ENCODE measurements around the gene YWHAQ.
A peak's percentile ranks its signal among the peaks of the same experiment; 100 is the strongest.

Gene YWHAQ

DNA sequence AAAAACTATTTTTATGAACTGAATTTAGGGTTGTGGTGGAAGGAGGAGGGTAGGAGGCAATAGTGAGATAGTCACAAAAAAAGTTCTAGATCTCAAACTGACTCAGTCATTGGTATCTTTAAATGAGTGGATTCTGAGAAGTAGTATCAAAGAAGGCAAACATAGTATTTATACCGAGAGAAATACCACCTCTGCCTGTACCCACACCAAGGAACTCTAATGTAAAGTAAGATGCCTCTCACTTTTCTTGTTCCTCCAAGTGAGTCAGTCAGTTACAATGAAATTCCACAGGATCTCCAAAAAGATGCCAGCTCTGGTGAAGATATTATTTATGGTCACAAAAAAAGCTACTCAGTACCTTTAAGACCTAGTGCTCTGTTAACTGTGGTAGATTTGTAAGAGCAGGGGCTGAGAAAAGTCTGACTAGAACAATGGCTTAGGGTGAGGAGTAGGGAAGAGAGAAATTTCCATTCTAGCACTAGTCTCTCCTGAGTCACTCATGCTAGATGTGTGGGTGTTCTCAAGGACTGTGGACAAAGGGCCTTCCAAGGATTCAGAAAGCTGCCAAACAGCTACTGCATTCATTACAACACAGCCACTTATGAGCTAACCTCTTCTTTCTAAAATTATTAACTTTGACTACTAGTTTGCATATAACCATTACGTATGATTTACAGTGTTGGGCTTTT lies 36.3 kb downstream of the YWHAQ start:
- Histone ChIP-seq H3K4me1 (ENCODE audit: control insufficient read depth, low read depth, low read length) (no peaks in the 10 kb centered on the region), H3K4me2 (ENCODE audit: low read length) (no peak overlapping the region), H3K27me3 (ENCODE audit: insufficient read depth, low read length, poor library complexity) (no peaks in the 10 kb centered on the region), H3K27ac (ENCODE audit: low read depth, low read length) (no peak overlapping the region), H3K79me2 (ENCODE audit: control insufficient read depth, insufficient read depth, low read length) (peaks cover 44% of the 10 kb centered on the region), H3K79me1 (ENCODE audit: low read length) (peaks cover 15% of the 10 kb centered on the region), H2BK120ac (ENCODE audit: low read depth, low read length) (no peak overlapping the region), H2BK15ac (replicated peaks; ENCODE audit: low read depth) (no peak overlapping the region), H3K18ac (ENCODE audit: low read length) (no peak overlapping the region), H3K4ac (ENCODE audit: low read depth, low read length) (no peak overlapping the region), H2BK5ac (ENCODE audit: low read length) (no peak overlapping the region), H3K36me3 (ENCODE audit: control insufficient read depth, insufficient read depth, low read length) (peaks cover 2% of the 10 kb centered on the region), H2AK5ac (ENCODE audit: low read length) (no peak overlapping the region), H3K23ac (ENCODE audit: low read length) (no peak overlapping the region), H4K5ac (ENCODE audit: low read length) (no peak overlapping the region), H3K9ac (ENCODE audit: low read length) (no peak overlapping the region), H4K8ac (ENCODE audit: low read depth, low read length) (no peak overlapping the region), H3K56ac (ENCODE audit: low read length) (no peak overlapping the region), H3K4me3 (ENCODE audit: low read length) (no peak overlapping the region)
- no CpG with 5 or more reads among the region's 2 CpGs for WGBS (ENCODE audit: extremely low coverage, insufficient coverage, low lambda C conversion rate)
- DNase-seq, result peak; percentile 44

DNA sequence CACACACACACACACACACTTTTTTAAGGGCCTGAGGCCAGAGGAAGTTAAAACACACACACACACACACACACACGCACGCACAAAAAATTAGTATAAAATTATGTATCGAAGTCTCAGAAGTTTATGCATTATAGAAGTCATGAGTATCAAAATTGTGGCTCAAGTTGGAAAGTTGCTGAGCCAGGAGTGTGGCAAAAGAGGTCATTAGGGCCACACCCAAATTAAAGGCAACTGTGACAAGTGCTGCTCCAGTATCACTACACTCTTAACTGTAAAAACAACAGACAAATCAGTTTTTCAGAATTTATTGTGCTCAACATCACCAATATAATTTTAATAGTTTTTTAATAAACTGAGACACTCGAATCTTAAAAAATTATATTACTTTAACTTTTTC lies 36.9 kb downstream of the YWHAQ start:
- Histone ChIP-seq H2AK5ac (ENCODE audit: low read length) (no peak overlapping the region), H3K4me1 (ENCODE audit: control insufficient read depth, low read depth, low read length) (no peaks in the 10 kb centered on the region), H3K18ac (ENCODE audit: low read length) (no peak overlapping the region), H3K79me2 (ENCODE audit: control insufficient read depth, insufficient read depth, low read length) (peaks cover 38% of the 10 kb centered on the region), H3K36me3 (ENCODE audit: control insufficient read depth, insufficient read depth, low read length) (peaks cover 2% of the 10 kb centered on the region), H3K27ac (ENCODE audit: low read depth, low read length) (no peak overlapping the region), H2BK5ac (ENCODE audit: low read length) (no peak overlapping the region), H4K5ac (ENCODE audit: low read length) (no peak overlapping the region), H2BK15ac (replicated peaks; ENCODE audit: low read depth) (no peak overlapping the region), H3K4me2 (ENCODE audit: low read length) (no peak overlapping the region), H3K56ac (ENCODE audit: low read length) (no peak overlapping the region), H3K4me3 (ENCODE audit: low read length) (no peak overlapping the region), H3K27me3 (ENCODE audit: insufficient read depth, low read length, poor library complexity) (no peaks in the 10 kb centered on the region), H4K8ac (ENCODE audit: low read depth, low read length) (no peak overlapping the region), H3K9ac (ENCODE audit: low read length) (no peak overlapping the region), H3K79me1 (ENCODE audit: low read length) (peaks cover 15% of the 10 kb centered on the region), H3K4ac (ENCODE audit: low read depth, low read length) (no peak overlapping the region), H2BK120ac (ENCODE audit: low read depth, low read length) (no peak overlapping the region), H3K23ac (ENCODE audit: low read length) (no peak overlapping the region)
- no peak for DNase-seq
- WGBS (ENCODE audit: extremely low coverage, insufficient coverage, low lambda C conversion rate), result 100% methylated on average over 1 of the region's 4 CpGs

DNA sequence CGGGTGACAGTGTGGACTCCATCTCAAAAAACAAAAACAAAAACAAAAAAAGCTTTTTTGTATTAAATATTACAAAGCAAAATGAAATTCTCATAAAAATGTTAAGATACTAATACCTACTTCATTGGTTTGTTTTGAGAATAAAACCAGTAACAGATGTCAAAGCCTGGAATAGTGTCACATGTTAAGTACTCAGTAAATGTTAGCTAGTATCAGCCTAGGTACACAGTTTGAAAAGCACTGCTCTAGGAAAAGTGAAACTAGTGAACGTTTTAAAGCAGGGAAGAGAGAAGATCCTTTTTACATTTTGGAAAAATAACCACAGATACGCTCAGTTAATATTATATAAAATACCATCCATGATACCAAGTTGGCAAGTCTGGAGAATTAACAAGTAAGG lies 38.1 kb downstream of the YWHAQ start:
- Histone ChIP-seq H4K5ac (ENCODE audit: low read length) (no peak overlapping the region), H3K27ac (ENCODE audit: low read depth, low read length) (no peak overlapping the region), H2BK5ac (ENCODE audit: low read length) (no peak overlapping the region), H2AK5ac (ENCODE audit: low read length) (no peak overlapping the region), H3K4me1 (ENCODE audit: control insufficient read depth, low read depth, low read length) (no peaks in the 10 kb centered on the region), H3K36me3 (ENCODE audit: control insufficient read depth, insufficient read depth, low read length) (no peaks in the 10 kb centered on the region), H3K9ac (ENCODE audit: low read length) (no peak overlapping the region), H3K23ac (ENCODE audit: low read length) (no peak overlapping the region), H2BK15ac (replicated peaks; ENCODE audit: low read depth) (no peak overlapping the region), H3K4ac (ENCODE audit: low read depth, low read length) (no peak overlapping the region), H3K18ac (ENCODE audit: low read length) (no peak overlapping the region), H3K79me1 (ENCODE audit: low read length) (peaks cover 12% of the 10 kb centered on the region), H3K79me2 (ENCODE audit: control insufficient read depth, insufficient read depth, low read length) (peaks cover 29% of the 10 kb centered on the region), H2BK120ac (ENCODE audit: low read depth, low read length) (no peak overlapping the region), H3K56ac (ENCODE audit: low read length) (no peak overlapping the region), H3K4me3 (ENCODE audit: low read length) (no peak overlapping the region), H3K4me2 (ENCODE audit: low read length) (no peak overlapping the region), H3K27me3 (ENCODE audit: insufficient read depth, low read length, poor library complexity) (no peaks in the 10 kb centered on the region), H4K8ac (ENCODE audit: low read depth, low read length) (no peak overlapping the region)
- no CpG with 5 or more reads among the region's 3 CpGs for WGBS (ENCODE audit: extremely low coverage, insufficient coverage, low lambda C conversion rate)
- no peak for DNase-seq

DNA sequence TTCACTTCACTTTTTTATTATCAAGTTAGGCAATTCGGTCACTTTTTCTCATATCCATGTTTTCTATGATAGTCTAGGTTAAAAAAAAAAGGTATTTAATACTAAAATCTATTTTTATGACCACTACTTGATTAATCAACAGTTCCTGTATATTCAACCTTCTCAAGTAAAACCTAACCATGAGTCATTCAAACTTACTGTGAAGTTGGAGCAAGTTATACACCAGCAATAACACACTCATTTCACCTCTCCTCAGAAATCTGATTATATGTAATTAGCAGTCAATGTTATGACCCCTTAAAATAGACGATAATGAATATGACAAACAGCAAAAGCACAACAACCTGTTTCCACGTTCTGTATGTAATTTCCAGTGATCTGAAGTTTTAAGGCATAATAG lies 40.2 kb downstream of the YWHAQ start:
- Histone ChIP-seq H2BK120ac (ENCODE audit: low read depth, low read length) (no peak overlapping the region), H2BK5ac (ENCODE audit: low read length) (no peak overlapping the region), H4K8ac (ENCODE audit: low read depth, low read length) (no peak overlapping the region), H3K4me1 (ENCODE audit: control insufficient read depth, low read depth, low read length) (no peaks in the 10 kb centered on the region), H3K56ac (ENCODE audit: low read length) (no peak overlapping the region), H3K23ac (ENCODE audit: low read length) (no peak overlapping the region), H3K79me2 (ENCODE audit: control insufficient read depth, insufficient read depth, low read length) (peaks cover 22% of the 10 kb centered on the region), H3K36me3 (ENCODE audit: control insufficient read depth, insufficient read depth, low read length) (peaks cover 2% of the 10 kb centered on the region), H4K5ac (ENCODE audit: low read length) (no peak overlapping the region), H3K27me3 (ENCODE audit: insufficient read depth, low read length, poor library complexity) (no peaks in the 10 kb centered on the region), H2AK5ac (ENCODE audit: low read length) (no peak overlapping the region), H3K4me3 (ENCODE audit: low read length) (no peak overlapping the region), H3K27ac (ENCODE audit: low read depth, low read length) (no peak overlapping the region), H3K18ac (ENCODE audit: low read length) (no peak overlapping the region), H3K4me2 (ENCODE audit: low read length) (no peak overlapping the region), H3K79me1 (ENCODE audit: low read length) (peaks cover 10% of the 10 kb centered on the region), H3K9ac (ENCODE audit: low read length) (no peak overlapping the region), H3K4ac (ENCODE audit: low read depth, low read length) (no peak overlapping the region), H2BK15ac (replicated peaks; ENCODE audit: low read depth) (no peak overlapping the region)
- no peak for DNase-seq
- WGBS (ENCODE audit: extremely low coverage, insufficient coverage, low lambda C conversion rate), result no CpG with 5 or more reads among the region's 3 CpGs

DNA sequence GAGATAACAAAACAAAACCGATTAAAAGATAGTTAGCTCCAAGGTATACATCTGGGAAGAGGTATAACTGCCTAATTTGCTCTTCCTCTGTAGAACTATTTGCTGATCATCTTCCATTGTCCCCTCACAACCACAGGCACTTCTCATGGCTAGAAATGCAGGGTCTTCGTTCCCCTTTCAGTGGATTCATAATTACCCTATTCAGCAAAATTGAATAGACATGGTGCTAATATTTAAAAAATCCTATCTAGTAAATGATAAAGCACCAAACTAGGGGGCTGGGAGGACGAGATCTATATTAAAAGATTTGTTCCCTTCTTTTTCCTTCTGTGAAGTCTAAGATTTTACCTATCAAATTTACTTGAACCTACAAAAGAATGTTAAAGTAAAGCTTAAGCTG lies 44.3 kb downstream of the YWHAQ start:
- Histone ChIP-seq H3K27me3 (ENCODE audit: insufficient read depth, low read length, poor library complexity) (no peaks in the 10 kb centered on the region), H3K79me2 (ENCODE audit: control insufficient read depth, insufficient read depth, low read length) (no peaks in the 10 kb centered on the region), H3K4me2 (ENCODE audit: low read length) (no peak overlapping the region), H3K4ac (ENCODE audit: low read depth, low read length) (no peak overlapping the region), H3K4me3 (ENCODE audit: low read length) (no peak overlapping the region), H4K5ac (ENCODE audit: low read length) (no peak overlapping the region), H3K56ac (ENCODE audit: low read length) (no peak overlapping the region), H3K4me1 (ENCODE audit: control insufficient read depth, low read depth, low read length) (no peaks in the 10 kb centered on the region), H4K8ac (ENCODE audit: low read depth, low read length) (no peak overlapping the region), H2AK5ac (ENCODE audit: low read length) (no peak overlapping the region), H2BK120ac (ENCODE audit: low read depth, low read length) (no peak overlapping the region), H3K79me1 (ENCODE audit: low read length) (peaks cover 2% of the 10 kb centered on the region), H3K27ac (ENCODE audit: low read depth, low read length) (no peak overlapping the region), H2BK15ac (replicated peaks; ENCODE audit: low read depth) (no peak overlapping the region), H2BK5ac (ENCODE audit: low read length) (no peak overlapping the region), H3K23ac (ENCODE audit: low read length) (no peak overlapping the region), H3K36me3 (ENCODE audit: control insufficient read depth, insufficient read depth, low read length) (peaks cover 7% of the 10 kb centered on the region), H3K18ac (ENCODE audit: low read length) (no peak overlapping the region), H3K9ac (ENCODE audit: low read length) (no peak overlapping the region)
- WGBS (ENCODE audit: extremely low coverage, insufficient coverage, low lambda C conversion rate), result no CpG with 5 or more reads among the region's 3 CpGs
- no peak for DNase-seq

DNA sequence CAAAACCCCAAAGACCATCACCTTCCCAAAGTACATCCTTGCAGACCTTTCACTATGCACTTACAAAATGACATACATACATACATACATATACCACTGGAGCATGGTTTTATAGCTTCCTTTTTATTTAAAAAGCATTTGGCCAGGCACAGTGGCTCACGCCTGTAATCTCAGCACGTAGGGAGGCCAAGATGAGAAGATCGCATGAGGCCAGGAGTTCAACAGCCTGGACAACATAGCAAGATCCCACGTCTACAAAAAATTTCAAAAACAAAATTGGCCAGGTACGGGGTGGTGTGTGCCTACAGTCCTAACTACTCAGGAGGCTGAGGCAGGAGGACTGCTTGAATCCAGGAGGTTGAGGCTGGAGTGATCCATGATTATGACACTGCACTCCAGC lies 45.3 kb downstream of the YWHAQ start:
- H3K4me1 ChIP-seq (ENCODE audit: control insufficient read depth, low read depth, low read length), result no peaks in the 10 kb centered on the region
- DNase-seq, result no peak
- H3K36me3 ChIP-seq (ENCODE audit: control insufficient read depth, insufficient read depth, low read length), result peaks cover 7% of the 10 kb centered on the region
- no peak overlapping the region for H3K4ac ChIP-seq (ENCODE audit: low read depth, low read length)
- H3K56ac ChIP-seq (ENCODE audit: low read length), result no peak overlapping the region
- H2AK5ac ChIP-seq (ENCODE audit: low read length), result no peak overlapping the region
- no peak overlapping the region for H2BK120ac ChIP-seq (ENCODE audit: low read depth, low read length)
- no peak overlapping the region for H3K4me3 ChIP-seq (ENCODE audit: low read length)
- no peak overlapping the region for H2BK15ac ChIP-seq (replicated peaks; ENCODE audit: low read depth)
- H3K27me3 ChIP-seq (ENCODE audit: insufficient read depth, low read length, poor library complexity), result no peaks in the 10 kb centered on the region
- no peak overlapping the region for H4K5ac ChIP-seq (ENCODE audit: low read length)
- no peaks in the 10 kb centered on the region for H3K79me2 ChIP-seq (ENCODE audit: control insufficient read depth, insufficient read depth, low read length)
- H4K8ac ChIP-seq (ENCODE audit: low read depth, low read length), result no peak overlapping the region
- no peak overlapping the region for H3K23ac ChIP-seq (ENCODE audit: low read length)
- WGBS (ENCODE audit: extremely low coverage, insufficient coverage, low lambda C conversion rate), result no CpG with 5 or more reads among the region's 5 CpGs
- no peak overlapping the region for H2BK5ac ChIP-seq (ENCODE audit: low read length)
- H3K18ac ChIP-seq (ENCODE audit: low read length), result no peak overlapping the region
- no peak overlapping the region for H3K27ac ChIP-seq (ENCODE audit: low read depth, low read length)
- no peak overlapping the region for H3K4me2 ChIP-seq (ENCODE audit: low read length)
- H3K79me1 ChIP-seq (ENCODE audit: low read length), result peaks cover 2% of the 10 kb centered on the region
- H3K9ac ChIP-seq (ENCODE audit: low read length), result no peak overlapping the region

Measured in mesendoderm (in vitro differentiated cells).